SK-N-DZ (cell line): Measurements from ENCODE around the gene SUN5.

Experiments
- DNase-seq: peaks from one replicate; pipeline ENCODE4 v3.0.0-alpha.2; 2015; ENCODE audit warnings: low spot score

Gene SUN5

DNA sequence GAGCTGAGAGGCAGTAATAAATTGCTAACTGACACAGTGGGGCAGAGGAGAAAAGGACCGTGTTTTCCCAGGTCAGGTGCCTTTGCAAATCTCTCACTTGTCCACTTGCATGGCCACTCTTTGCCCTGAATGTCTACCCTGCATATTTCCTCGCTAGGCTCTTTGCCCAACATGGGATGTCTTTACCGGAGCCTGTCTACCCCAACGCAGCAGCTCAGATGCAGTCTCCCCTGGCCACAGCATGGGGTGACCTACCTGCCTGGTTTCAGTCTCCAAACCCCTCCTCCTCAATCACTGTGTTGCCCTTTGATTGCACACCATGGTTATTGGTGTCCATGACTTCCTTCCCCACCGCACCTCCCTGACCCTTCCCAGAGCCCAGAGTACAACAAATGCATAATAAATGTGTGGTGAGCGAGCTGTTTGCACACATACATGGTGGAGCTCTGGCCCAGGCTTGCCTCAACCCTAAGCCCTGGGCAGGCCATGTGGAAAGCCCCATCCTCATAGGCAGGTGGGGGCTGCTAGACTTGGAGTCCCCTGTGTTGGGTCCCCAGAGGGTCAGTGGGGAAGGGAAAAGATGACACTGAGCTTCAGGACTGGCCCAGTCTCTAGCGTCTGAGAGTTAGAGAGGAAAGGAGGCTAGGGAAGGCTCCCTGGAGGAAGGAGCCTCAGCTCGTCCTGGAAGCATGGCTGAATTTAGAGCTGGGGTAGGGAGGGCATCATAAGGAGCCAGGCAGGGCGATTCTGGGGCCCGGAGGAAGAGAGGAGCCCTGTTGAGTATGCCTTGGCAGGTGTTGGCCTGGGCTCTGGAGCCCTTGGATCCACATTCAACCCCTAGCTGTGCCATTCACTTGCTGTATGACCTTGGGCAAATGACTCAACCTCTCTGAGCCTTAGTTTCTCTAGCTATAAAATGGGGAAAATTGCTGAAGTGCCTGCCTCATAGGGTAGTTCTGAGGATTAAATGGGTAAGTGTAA, 22.8 kb upstream of the SUN5 start:
- DNase-seq = no peak

DNA sequence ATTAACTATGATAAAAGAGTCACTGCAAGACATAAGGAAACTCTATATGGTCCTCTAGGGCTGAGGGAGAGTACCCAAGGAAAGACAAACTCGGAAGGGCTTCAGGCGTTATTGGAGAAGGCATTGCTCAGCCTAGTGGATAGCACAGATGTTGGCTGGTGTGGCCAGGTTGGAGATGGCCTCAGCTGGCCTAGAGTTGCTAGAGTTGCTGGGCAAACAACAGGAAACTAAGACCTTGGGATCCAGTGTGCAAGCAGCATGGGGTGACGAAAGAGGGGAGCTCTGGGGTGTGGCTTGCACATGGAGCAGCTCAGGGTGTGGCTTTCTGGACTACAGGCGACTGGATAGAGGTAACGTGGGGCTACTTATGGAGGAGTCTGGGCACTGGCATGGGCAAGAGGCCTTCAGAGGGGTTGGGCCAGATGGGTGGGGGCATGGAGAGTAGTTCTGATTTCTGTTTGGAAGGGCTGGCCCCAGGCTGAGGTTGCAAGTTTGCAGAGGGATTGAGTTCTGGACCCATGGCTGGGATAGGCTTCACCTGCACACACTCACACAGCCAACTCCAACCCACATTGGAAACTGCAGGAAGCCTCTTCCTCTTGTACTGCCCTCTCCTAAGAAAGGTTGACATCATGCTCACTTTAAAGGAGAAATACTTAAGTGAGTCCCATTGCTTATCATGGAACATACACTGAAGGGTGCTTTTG, 22.0 kb upstream of the SUN5 start:
- DNase-seq = no peak

DNA sequence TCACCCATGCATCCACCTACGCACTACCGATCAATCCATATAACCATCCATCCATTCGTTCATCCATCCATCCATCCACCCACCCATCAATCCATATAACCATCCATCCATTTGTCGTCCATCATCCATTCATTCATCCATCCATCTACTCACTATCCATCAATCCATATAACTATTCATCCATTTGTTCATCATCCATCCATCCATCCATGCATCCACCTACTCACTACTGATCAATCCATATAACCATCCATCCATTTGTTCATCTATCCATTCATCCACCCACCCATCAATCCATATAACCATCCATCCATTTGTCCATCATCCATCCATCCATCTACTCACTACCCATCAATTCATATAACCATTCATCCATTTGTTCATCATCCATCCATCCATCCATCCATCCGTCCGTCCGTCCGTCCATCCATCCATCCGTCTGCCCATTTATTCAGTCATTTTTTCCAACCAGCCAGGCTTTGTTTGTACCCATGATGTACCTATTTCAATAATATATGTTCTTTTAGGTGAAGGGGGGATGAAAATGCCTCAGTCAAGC, 21.2 kb upstream of the SUN5 start:
- DNase-seq = no peak

DNA sequence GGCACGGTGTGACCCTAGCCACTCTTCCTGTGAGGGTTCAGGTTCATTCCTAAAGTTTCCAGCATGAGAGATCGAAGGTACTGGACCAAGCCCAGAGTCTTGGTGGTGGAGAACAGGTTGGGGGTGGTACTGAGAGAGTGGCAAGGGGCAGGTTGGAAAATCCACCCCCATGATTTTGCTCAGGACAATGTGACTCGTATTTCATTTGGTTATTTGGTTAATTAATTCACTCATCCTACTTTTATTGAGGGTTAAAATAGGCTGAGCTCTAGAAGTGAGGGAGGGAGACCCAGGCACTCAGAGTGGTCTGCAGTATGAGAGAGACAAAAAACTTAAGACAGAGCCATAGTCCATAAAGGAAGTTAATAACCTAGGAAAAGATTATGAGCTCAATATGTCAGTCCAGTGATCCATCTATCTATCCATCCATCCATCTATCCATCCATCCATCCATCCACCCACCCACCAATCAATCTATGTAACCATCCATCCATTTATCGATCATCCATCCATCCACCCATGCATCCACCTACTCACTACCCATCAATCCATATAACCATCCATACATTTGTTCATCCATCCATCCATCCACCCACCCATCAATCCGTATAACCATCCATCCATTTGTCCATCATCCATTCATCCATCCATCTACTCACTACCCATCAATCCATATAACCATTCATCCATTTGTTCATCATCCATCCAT, 20.5 kb upstream of the SUN5 start:
- no peak for DNase-seq

DNA sequence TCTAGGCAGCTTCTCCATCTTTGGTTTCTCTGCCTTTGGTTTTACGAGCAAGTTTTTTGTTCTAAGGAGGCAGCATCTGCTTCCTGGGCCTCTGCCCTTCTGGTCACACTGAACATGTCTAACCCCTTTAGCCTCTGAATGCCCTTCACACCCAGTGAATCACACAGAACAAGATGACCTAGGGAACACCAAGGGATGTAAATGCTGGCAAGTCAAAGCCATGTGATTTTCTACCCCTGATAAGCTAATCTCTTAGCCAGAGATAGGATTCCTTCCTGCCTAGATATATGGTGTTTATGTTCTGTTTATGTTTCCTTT, 20.0 kb upstream of the SUN5 start:
- DNase-seq = no peak

DNA sequence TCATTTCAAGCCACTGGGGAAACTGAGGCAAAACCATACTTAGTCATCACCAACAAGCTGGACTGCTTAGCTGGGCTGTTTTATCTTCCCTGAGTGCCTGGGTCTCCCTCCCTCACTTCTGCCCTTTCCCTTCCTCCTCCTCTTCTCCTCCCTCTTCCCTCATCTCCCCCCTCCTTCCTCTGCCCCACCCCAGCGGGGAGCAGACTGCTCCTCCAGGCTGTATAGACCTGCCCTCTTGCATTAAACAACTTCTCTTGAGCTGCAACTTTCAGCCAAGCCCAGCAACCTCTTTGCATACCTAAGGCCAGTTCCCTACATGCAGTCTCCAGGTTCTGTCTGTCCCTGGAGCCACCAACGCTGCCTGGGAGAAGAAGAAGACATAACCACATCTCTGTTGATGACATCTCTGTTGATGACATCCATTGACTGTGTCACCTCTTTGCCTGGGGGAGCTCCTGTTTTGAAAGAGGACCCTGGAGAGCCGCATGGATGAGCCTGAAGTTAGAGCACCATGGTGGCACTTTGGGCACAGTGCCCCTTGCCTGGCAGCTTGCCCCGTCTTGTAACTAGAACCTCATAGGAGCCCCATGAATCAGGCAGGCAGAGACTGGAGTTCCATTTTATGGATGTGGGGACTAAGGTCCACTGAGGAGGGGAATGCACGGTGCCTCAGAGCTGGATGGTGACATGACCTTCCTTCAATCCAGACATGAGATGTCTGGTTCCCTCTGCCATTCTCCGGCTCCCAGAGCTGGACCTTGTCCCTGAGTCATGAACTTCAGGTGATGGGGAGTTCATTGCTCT, 19.4 kb upstream of the SUN5 start:
- DNase-seq = no peak

DNA sequence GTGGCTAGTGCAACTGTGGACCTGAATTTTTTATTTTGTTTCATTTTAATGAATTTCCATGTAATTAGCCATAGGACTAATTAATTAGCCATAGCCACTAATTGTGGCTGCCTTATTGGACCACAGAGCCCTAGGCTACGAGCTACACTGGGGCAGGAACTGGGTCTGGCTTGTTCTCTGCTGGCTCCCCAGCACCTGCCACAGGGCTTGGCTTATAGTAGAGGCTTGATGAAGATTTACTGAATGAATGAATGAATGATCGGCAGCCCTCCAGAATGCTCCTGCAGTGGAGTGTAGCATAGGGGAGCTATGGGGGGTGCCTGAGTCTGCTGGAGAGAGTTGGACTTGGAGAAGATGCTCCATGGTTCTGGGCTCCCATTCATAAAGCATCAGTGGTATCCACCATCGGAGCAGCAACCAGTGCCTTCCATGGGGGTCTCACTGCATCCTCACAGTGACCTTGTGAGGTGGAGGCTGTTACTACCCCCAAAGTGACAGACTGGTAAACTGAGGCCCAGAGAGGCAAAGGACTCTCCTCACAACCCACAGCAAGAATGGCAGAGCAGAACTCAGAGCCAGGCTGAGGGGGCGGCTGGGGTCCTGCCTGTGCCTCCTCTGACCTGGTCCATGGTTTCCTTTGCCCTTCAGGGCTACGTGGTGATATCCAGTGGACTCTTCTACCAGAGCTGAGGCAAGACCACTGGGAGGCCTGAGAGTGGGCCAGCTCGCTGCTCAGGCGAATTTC, 18.6 kb upstream of the SUN5 start:
- no peak for DNase-seq

DNA sequence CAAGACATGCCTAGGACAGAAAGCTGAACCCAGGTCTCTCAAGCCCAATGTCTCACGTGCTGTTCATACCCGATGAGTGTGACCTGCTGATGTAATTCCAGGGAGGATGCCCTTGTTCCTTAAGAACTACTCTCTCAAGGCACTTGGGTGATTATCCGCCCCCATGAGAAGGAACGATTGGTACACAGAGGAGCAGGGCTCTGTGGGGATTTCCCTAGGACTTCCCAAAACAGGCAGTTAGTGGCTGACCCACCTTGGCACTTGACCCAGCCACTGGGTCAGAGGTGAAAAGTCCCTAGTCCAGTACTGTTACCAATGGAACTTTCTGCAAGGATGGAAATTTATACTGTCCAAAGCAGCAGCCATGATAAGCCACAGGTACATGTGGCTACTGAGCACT, 18.1 kb upstream of the SUN5 start:
- DNase-seq = no peak

DNA sequence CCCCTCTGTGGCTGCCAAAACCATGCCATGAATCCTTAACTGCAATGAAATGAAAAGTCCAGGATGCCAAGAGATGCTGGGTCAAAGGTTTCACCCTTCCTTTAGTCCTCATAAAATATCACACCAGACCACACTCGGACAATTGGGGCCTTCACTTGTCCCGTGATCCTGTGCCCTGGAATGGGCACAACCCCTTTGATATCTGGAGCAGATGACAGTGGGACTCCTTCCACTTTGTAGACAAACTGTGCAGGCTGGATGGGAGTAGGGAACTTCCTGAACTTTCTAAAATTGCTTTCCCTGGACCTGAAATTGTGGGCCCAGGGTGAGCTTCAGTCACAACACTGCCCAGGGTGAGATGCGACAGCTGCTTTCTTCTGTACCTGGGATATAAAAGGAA, 17.6 kb upstream of the SUN5 start:
- DNase-seq = no peak

DNA sequence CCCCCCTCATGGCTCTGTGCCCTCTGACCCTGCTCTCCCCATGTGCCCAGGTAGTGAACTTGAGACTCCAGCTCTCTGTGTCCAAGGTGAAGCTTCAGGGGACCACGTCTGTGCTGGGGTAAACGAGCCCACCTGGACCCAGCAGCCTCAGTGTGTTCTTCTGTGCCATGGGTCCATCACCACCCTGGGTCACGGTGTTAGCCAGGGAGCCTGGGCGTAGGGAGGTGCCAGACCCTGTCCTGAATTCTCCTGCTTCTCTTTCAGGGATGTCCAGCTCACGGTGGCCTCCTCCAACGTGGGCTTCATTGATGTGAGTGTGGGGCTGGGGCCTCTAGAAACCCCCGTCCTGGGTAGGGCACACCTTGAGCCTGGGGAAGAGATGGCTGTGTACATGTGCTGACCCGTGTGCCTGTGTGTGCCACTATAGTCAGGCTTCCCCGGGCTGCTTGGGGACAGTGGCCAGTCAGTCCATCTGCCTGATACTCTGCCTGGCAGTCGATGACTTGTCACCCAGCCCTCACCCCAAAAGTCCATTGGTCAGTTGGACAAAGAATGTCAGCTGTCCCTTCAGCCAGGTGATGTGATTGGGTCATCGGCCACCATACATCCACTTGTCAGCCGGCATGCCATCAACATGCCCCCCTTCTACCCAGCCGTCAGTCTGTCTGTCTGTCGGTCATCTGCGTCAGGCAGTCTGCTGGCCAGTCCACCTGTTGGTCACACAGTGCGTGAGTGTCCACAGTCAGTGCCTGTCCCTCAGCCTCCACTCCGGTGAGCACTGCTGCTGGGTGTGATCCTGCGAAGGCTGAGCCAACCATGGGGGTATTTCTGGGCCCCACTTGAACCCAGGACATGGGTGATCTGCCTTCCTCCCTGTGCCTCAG, 16.3 kb upstream of the SUN5 start:
- DNase-seq = no peak

DNA sequence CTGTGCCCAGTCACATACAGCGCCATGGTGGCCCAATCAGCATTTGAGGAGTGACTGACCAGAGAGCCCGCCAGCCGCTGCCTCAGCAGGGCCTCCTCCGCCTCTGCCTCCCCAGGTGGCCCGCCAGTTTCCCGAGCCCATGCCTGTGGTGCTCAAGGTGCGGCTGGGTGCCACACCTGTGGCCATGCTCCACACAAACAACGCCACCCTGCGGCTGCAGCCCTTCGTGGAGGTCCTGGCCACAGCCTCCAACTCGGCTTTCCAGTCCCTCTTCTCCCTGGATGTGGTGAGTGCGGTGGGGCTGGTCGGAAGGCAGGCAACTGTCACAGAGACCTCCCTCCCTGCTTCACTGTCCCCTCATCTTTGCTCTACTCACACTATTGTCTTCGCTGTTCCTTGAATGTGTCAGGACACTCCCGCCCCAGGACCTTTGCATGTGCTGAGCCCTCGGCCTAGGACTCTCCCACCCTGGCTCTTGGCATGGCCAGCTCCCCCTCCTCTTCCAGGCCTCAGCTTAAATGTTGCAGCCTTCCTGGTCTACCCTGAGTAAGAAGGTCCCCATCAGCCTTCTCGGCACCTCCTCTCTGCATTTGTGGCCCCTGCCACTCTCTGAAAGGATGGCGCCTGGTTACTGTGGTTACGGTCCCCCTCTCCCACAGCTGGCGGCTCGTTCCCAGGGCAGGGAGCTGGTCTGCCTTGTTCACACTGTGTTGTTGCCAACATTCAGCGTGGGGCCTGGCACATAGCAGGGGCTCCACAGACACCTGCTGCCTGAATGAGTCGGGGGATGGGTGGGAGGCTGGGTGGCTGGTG, 15.4 kb upstream of the SUN5 start:
- no peak for DNase-seq

DNA sequence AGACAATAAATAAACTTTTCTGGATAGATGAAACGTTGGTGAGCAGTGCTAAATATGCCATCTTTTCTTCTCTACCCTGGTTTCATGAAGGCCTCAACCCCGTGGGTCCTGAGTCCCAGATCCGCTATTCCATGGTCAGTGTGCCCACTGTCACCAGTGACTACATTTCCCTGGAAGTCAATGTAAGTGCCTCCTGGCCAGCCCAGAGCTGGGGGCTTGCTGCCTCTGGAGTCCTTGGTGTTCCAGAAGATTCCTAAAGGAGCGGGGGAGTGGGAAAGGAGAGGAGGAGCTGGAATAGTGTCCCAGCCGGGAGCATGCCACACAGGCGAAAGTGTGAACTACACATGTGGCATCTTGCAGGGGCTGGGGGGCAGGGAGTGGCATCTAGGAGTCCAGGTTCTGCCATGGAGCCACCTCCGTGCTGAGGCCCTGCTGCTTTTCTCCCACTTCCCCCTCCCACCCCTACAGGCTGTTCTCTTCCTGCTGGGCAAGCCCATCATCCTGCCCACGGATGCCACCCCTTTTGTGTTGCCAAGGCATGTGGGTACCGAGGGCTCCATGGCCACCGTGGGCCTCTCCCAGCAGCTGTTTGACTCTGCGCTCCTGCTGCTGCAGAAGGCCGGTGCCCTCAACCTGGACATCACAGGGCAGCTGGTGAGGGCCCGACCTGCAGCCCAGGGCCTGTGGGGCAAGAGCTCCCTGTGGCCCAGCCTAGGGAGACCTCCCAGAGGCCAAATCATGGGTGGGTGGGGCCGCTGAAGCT, 14.1 kb upstream of the SUN5 start:
- no peak for DNase-seq

DNA sequence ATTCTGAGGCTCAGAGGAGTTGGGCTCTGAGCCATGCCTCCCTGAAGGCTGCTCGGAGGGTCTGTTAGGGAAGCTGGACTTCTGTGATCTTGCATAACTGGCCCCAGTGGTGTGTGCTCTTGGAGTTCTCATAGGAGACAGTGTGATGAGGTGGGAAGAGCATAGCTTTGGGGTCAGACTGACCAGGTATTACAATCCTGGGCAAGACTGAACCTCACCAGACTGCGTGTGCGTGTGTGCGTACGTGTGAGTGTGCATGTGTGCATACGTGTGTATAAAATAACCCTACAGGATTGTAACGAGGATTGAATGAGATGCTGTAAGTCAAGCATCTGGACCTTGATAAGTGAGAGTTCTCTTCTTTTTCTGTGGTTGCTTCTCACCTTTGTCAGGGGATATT, 13.3 kb upstream of the SUN5 start:
- DNase-seq = no peak

DNA sequence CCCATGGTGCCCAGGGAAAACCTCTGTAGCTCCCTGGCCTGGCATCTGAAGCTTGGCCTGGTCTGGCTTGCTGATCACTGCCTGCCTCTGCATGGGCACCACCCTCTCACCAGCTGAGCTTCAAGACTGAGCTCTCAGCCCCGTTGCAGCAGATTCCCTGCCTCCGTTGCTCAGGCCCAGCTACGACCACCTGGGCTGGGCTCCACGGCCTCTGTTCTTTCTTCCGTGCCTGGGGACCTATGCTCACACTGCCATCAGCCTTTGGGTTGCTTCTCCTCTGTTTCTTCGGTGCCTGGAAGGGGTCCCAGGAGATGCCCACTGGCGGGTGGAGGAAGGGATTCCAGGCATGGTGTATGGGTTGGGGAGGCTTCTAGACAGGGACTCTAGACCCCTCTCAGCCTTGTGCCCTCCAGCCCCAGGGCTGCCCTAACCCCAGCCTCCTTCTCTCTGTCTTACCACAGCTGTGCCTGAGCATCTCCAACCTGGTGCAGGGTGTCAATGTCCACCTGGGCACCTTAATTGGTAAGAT, 12.4 kb upstream of the SUN5 start:
- DNase-seq = no peak

DNA sequence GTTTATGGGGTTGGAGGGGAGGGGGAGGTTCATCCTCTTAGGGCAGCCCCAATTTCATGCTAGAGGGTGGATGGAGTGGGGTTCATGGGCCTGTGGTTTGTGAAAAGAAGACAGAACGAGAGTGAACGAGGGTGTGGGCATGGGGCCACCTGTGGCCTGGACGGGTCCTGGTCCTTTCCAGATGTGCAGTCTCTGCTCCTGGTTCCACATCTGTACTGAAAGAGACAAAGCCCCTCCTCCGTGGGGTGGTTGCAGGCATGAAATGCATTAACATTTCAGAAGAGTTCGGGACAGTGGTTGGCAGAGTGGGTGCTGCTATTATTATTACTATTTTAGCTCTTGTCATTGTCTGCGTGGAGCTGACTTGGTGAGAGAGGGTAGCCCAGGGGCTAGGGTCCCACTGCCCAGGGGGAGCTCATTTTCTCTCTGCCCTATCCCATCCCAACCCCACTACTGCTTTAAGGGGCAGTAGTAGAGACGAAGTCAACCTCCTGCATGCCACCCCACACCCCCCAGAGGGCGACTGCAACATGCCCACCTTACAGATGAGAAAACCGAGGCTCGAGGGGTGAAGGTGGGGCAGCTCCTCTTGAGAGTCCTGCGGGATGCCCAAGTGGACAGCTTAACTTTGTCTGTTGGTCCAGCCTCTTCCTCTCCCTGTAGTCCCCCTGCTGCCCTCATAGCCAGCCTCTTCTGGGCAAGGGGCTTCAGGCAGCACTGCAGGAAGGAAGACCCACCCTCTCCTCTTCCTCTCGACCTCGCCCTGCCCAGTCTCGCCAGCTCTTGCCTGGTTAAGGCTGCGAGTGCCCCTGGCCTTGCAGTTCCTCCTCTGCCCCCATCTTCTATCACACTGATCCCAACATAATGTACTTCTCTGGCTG, 11.7 kb upstream of the SUN5 start:
- DNase-seq = no peak

DNA sequence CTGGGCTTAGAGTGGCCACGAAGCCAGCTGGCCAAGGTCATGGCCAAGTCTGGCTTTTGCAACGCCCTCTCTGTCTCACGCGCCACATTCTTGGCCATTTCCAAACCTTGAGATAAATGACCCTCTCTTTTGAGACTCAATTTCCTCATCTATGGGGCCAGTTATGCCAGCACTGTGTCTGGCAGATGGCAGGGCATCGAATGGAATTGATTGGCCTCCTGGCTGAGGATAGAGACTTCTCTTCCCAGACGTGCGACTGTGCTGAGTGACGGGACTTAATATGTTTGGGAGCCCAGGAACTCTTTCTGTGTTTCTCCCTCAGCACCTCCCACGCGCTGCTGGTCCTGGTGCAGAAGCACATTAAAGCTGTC, 10.9 kb upstream of the SUN5 start:
- no peak for DNase-seq
